ENCODE results near the gene ELK3.

DNA sequence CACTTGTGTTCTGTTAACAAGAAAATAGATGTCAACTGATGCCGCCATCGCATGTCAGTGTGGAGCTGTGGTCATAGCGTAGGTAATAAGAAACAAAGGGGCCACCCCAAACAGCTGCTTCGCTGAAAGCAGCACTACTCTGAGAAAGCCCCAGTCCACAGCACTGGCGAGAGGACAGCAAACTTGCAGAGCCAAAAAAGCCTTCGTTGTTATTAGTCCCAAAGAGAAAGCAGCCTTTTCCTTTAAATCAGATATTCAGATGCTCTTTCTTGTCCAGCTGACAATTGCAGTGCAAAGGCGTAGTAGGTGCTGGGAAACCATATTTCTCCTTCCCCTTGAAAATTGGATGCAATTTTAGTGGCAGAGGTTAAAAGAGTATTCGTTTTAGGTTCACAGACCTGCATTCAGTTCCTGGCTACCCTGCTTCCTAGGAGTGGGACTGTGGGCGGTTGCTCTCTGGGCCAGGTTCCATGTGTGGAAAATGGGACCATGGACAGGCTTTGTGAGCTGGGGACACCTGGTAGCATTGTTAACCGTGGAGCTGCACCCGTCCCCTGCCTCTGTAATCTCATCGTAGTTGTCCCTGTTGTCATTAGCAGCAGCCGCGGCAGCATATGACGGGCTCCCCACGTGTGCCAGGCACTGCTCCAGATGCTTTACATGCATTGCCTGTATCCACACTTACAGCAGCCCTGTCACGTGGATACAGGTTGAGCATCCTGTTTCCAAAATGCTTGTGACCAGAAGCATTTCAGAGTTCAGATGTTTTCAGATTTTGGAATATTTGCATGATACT, 54.2 kb downstream of the ELK3 start:
- TF ChIP-seq, protein P1, sequence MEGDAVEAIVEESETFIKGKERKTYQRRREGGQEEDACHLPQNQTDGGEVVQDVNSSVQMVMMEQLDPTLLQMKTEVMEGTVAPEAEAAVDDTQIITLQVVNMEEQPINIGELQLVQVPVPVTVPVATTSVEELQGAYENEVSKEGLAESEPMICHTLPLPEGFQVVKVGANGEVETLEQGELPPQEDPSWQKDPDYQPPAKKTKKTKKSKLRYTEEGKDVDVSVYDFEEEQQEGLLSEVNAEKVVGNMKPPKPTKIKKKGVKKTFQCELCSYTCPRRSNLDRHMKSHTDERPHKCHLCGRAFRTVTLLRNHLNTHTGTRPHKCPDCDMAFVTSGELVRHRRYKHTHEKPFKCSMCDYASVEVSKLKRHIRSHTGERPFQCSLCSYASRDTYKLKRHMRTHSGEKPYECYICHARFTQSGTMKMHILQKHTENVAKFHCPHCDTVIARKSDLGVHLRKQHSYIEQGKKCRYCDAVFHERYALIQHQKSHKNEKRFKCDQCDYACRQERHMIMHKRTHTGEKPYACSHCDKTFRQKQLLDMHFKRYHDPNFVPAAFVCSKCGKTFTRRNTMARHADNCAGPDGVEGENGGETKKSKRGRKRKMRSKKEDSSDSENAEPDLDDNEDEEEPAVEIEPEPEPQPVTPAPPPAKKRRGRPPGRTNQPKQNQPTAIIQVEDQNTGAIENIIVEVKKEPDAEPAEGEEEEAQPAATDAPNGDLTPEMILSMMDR (IDR thresholded peaks at IDR 0.05), result no peak
- TF ChIP-seq POLR2A (IDR thresholded peaks at IDR 0.05), result no peak

Measured in thyroid gland (tissue), 4 donors.